Activated naive CD4-positive, alpha-beta T cell treated with Interleukin-2 at 50 U/mL for 16 hours (primary cell): ENCODE data around the gene EOGT.

Experiments used
- DNase-seq: peaks from one replicate; pipeline ENCODE4 v3.0.0-alpha.2; 2020

Gene EOGT

DNA sequence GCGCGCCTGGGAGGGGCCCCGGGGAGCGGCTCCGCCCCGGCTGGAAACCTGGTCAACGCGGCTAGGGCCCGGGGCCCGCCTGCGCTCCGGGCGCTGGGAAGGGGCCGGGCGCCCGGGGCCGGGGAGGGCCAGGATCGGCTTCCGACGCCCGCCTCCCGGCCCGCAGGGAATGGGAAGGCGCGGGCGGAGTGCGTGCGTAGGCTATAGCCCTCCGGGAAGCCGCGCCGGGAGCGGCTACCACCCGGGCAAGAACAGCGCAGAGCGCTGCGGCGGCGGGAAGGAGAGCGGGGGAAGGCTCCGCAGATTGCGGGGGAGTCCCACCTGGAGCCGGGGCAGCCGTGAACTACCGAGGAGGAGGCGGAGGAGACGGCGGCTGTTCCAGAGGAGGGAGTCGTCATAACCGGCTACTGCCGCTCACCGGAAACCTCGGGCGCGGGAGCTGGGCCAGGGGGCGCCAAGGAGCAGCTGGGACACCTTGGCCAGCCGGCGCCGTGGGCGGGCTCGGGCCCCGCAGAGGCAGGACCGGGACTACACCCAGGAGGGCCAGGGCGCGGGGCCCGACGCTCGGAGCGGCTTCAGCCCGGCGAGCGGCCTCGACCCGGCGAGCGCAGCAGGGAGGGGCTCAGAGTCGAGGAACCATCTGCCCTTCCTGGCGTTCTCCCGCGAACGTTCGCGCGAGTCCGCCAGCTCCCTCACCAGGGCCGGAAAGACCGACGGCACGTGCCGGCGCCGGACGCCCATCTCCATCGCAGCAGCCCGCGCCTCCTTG lies at the start of gene EOGT:
Gene EOGT, minus strand, starts transcription at position 432 of the 769 bp plus-strand sequence. CDS start 3,838 bp downstream, outside the sequence.
- peak; percentile 83 for DNase-seq

DNA sequence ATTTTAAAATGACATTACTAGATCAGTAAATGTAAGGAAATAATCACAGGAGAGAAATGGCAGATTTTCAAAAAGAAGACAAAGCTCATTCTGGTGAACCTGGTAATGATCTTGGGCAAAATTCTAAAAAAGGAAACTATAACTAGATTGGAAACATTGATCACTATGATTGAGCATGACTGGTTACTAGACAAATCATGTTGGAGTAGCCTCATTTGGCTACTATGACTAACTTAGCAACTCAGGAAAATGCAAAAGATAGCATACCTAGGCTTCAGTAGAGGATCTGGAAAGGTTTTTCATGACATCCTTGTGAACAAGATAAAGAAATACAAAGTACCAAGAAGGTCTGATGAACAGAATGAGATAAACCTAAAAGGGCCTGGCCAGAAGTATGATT lies 46.2 kb upstream of the EOGT start:
- DNase-seq = no peak

DNA sequence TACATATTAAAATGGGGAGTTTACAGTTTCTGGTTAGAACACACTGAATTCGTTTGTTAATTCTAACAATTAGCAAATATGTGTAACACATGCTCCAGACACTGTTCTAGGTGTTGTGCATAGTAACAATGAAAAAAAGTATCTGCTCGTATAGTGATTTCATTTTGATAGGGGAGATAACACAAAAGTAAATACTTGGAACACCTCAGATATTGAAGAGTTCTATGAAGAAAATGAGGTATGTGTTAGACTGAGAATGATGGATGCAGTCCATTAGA lies 45.4 kb upstream of the EOGT start:
- no peak for DNase-seq

DNA sequence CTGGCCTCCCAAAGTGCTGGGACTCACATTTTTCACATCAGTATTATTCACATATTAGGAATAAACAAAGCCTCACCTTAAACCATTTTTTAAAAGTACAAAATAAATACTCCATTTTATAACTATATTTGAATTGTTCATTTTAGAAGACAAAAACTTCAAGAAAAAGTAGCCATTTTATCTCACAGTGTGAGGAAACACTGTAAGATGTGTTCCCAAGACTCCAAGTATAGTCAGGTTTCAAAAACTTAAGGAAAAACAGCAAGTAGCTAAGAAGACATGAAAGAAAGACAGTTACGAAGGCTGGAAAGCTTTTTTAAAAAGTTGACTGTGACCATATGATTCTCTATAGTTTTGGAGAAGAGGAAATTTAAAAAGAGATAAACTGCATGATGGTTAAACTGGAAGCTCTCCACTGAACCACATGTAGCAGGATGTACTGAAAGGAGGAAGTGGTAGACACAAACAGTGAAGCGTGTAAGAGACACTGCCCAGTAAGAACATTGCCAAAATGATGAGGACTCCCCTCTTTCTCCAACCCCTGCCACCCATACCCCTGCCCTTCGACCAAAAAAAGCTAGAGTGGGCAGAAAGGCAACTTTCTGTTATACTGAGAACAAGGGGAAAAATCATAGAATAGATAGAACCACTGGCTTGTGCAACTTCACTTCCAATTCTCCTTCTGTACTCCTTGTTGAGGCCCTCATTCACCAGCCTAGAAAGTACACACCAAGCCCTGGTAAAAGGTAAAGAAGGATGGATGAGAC lies 44.9 kb upstream of the EOGT start:
- no peak for DNase-seq

DNA sequence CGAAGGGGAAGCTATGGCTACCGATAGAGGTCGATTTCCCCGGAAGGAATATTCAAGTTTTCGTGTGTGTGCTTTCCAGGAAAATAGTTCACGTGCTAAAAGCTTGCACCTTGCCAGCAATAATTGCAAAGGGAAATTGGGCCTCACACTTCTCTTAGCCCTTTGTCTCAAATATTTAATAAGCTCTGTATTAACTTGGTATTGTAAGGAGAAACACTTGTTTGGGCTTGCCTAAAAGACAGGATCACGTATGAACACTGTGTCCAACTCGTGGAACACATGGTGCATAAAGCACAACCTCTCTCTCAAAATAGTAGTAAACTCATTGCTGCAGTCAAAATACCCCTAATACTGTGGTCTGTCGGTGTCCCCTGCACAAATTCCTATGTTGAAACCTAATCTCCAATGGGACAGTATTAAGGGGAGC lies 39.0 kb upstream of the EOGT start:
- no peak for DNase-seq

DNA sequence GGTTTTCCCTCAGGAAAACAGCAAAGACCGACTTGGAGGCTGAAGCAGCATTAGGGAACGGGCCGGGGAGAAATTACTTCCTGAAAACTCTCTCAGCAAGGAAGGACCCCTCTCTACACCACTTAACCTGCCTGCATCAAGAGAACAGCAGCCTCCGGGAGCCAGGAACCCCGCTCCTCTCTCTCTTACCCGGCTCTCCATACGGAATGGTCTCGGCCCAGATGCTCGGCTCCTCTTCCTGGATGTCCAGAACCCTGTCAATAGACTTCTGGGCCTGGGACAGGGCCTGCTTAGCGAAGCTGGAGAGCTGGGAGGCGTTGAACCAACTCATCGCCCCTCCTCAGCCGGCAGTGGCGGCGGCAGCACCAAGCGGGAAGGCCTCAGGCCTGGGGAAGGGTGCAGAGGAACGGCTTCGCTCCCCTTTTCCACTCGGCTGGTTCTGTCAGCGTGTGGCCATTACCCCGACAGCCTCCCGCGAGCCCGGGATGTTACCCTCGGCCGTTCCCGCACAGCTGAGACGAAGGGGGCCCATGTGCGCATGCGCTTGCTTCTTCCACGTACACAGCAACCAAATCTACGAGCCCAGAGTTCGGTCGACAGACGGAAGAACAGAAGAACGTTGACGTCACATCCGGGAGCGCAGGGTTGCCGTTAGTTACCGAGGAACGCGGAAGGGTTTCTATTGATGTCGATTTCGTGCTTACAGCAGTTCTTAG lies 38.4 kb upstream of the EOGT start, which contains the start of gene TMF1:
Gene TMF1, minus strand, starts transcription at position 578 of the 716 bp plus-strand sequence. Its CDS starts 247 bp downstream, at position 331.
- DNase-seq = peak; percentile 96

DNA sequence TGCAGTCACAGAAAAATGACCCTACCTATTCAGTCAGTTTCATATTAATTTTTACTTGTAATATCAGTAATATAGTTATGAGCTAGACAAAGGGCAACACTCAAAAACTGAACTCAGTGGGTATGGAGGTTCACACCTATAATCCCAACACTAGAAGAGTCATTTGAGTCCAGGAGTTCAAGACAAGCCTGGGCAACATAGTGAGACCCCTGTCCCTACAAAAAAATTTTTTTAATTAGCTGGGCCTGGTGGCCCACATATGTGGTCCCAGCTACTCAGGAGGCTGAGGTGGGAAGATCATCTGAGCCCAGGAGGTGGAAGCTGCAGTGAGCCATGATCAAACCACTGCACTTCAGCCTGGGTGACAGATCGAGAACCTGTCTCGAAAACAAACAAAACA lies 35.5 kb upstream of the EOGT start:
- DNase-seq = no peak

DNA sequence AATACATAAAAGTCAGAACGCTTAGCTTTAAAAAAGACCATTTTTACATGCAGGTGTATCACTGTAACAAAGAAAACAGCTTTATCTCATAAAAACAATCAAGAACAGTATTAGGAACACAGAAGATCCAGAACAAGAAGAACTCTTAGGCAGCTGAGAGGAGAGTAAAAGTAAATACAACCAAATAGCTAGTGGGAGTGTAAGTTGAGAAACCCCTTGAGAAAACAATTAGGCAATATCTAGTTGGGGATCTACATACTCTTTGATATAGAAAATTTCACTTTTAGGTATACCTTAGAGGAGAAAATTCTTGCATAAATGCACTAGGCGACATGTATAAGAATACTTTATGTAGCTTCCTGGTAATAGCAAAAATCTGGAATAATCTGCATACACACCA lies 31.1 kb upstream of the EOGT start:
- DNase-seq = no peak

DNA sequence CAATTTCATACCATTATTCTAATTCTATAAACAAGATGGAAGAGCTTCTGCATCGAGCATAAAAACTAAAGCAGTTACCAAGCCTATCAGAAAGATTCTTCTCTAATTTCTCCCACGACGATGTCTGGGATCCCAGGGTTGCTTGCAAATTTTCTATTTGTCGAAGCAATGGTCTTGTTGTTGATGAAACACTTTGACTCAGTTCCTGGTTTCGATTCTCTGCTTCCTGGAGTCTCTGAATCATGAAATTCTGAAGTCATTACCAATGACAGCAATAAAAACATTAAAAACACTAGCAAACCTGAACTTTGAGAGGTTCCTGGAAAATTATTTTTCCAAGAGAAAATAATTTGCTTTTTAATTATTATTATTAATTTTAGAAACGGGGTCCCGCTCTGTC lies 20.0 kb upstream of the EOGT start:
- peak; percentile 17 for DNase-seq

DNA sequence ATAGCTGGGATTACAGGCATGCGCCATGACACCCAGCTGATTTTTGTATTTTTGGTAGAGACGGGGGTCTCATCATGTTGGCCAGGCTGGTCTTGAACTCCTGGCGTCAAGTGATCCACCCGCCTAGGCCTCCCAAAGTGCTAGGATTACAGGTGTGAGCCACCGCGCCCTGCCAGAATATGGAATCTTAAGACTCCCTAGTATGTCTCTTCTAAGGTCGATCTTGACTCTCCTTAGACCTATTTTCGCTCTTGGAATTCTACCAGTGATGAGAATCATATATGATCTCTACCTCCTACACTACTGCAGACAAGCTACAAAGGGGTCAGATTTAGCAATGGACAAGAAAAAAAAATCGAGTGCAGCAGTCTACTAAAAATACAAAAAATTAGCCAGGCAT lies 19.3 kb upstream of the EOGT start:
- no peak for DNase-seq

DNA sequence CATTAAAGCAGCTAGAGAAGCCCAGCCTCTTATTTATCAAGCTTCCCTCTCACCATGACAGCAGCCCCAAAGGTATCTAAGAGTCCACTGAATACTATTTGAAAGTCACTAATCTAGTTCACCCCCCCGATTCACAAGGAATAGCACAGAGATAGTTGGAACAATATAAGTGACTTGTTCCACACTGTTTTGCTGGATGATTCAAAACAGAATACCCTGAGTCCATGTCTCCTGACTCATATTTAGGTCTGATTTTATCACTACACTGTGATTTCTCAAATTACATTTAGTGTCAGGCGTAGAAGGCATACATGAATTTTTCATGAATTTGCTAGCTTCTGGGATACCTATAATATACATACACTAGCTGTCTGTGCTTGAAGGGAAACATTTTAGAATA lies 18.7 kb upstream of the EOGT start:
- no peak for DNase-seq

DNA sequence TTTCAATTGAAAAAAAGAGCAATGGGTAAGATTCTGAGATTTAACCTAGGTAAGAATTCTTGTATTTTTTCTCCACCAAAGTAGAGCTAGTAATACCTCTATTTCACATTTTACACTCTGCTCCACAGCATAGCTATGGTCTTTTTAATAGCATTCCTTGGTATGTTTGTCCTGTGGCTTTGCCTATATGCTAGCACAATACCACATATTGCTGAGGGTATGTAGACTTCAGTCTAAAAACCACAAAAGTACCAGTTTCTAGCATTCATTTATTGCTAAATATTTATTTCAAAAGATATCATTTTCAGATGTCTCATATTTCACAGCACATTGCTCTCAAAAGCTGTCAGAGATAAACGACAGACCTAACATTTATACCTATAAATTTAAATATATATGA lies 18.2 kb upstream of the EOGT start:
- no peak for DNase-seq

DNA sequence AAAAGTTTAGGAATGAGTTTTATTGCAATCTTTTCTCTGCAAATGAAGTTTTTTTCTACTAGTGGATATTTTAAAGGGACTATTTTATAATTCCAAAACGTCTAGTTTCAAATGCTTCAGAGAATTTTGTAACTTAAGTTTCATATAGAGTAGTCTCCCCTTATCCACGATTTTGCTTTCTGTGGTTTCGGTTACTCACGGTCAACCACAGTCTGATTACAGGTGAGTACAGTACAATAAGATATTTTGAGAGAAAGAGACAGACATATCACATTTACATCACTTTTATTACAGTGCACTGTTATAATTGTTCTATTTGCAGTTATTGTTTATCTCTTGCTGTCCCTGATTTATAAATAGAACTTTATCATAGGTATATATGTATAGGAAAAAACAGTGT lies 7.4 kb upstream of the EOGT start:
- no peak for DNase-seq

DNA sequence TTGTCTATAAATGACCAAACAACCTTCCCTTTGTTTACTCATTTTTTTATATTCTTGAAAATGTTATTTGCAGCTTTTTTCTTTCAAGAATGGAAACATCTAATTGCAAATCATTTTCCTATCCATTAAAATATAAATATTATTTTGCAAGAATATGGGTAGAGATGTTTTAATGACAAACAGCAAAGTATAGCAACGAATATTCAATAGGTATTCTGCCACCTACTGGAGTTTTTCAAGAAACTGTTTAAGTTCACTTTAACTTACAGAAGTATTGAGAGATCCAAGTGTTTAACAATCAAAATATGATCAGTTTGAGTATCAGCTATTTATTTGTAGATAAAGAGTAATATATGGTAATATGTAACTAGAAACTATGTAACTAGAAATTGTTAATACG lies 6.9 kb upstream of the EOGT start:
- no peak for DNase-seq

DNA sequence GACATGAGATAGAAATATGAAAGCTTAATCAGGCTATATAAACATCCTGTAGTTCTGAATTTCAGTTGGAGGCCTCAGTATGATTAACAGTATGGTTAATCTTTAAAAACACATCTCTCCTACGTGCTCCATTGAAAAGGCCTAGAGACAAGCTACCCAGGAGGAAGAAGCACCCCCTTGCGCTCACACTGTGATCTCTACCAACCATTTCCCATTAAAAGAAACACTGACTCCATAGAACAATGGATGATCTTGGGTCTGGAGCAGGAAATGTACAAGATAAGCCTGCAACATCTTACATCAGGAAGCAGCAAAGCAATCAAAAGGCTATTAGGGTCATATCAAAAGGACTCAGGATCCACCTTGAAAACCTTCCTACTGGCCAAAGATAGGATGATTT lies 3.4 kb upstream of the EOGT start:
- DNase-seq = no peak

DNA sequence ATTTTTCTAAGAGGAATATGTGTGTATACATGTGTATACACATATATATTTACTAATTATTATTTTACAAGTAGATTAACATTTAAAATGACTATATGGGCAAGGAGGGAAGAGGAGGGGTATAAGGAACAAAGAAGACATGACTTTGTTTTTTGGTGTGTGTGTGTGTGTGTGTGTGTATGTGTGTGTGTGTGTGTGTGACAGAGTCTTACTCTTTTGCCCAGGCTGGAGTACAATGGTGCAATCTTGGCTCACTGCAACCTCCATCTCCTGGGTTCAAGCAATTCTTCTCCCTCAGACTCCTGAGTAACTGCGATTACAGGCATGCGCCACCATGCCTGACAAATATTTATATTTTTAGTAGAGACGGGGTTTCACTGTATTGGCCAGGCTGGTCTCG lies 2.6 kb upstream of the EOGT start:
- no peak for DNase-seq

DNA sequence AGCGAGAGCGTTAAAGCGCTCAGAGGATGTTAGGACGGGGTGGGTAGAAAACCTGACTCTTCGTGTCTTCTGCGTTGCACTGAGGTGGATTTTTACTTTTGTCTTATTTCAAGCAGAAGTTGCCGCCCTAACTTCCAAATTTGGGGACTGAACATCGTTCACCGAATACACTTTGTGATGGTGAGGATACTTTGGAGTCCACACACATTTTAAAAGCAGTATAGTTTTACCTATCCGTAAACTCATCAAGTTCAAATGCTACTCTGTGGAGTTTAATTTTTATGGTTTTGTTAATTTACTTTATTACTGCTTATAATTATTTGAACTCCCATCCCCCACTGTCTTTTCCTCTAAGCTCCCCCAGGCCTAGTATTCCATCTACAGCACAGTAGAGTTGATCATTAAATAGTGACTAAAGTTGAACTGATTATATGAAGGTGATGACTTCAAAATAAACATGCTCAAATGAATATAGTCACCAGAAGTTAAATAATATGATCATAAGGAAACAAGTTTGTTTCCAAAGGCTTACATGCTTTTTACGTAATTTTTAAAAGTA lies 617 bp upstream of the EOGT start:
- DNase-seq = no peak

DNA sequence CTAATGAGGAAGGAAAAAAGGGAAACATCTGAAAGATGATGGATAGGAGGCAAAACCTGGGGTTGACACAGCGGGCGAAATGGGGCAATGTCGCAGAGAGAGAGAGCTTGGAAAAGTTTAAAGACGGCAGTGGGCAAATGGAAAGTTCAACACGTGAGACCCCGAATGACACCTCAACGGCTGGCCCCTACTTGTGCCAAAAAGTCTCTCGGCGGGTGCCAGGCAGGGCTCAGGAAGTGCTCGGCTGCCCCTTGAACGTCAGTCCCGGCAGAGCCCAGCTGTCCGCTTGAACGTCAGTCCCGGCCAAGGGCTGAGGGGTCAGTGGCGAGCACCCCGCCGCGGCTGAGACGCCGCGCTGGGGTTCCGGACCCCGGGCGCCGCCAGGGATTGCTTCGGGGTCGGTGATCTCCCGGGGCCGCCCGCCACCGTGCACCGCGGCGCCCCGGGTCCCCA lies 658 bp downstream of the EOGT start:
- DNase-seq = no peak

DNA sequence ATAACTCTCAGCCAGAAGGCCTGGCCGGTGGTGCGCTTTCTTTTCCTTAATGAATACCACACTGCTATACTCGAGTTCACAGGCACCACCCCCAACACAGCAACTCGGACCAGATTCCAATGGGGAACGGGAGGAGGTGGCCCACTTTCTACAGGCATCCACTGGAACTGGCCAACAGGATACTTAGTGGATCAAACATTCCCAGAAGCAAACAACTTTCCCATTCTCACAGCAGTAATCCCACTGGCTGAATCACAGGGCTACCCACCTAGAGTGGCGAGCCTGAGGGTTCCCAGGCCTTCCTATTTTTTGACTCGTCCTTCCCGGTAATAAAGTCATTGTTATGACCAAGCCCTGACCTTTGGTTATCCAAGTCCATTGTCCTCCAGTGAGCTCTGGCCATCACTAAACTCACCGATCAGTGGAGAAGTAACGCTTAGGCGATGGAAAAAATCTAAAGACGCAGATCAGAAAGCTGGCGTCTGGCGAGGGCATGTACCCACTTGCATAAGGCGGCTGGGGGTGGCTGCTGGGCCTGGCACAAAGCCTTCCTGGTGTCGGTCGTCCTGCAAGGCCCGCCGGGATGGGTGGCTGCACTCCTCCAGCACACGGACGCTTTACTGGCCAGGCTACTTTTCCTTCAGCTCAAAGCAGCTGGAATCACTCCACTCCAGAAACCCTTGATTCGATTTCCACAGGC lies 1.2 kb downstream of the EOGT start:
- DNase-seq = no peak

DNA sequence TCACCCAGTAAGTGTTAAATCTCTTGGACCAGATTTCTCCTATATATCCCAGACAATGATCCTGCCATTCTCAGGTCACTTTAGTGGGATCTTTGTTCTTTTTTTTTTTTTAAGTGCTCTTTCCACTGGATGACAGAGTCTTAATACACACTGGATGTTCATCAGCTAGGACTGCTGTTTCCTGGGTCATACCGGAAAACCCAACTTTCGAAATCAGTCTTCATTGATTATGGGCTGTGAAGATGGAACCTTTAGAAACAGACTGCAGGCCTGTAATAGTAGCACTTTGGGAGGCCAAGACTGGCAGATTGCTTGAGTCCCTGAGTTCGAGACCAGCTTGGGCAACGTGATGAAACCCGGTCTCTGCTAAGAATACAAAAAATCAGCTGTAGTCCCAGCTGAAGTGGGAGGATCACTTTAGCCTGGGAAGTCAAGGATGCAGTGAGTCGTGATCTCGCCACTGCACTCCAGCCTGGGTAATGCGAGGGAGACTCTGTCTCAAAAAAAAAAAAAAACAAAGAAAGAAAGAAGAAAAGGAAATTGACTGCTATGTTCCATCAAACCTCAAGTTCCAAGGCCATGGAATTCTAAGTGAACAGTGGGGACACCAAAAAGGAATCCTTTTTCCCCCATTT lies 2.3 kb downstream of the EOGT start:
- DNase-seq = no peak

DNA sequence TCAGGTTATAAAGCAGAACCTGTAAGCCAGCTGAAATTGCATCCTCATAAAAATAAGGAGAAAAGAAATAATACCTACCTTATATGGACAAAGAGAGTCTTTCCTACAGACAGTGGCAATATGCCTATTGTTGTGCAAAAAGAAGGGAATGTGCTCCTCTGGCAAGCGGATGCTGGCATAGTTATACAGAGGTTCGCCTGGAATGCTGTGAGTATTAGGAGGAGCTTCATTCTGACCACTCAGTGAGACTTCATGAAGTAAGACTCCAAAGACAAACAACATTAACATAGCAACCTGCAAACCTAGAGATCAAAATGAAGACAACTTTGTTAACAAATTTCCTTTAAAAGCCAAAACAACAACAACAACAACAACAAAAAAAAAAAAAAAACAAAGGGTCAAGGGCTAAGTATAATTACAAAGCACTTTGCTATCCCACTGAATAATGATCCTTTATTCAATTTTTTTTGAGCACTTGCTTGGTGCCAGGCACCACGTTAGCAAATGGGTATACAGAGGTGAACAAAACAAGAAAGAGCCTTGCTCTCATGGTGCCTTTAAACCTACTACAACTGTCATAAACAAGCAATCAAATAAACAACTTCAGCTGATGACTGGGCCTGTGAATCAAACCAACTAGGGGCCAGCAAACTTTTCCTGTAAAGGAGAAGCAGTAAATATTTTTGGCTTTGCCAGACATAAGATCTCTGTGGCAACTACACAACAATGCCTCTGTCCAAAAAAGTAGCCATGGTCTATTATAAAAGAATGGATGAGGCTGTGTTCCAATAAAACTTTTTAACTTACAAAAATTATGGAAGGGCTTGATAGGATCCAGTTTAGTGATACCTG lies 3.7 kb downstream of the EOGT start:
- no peak for DNase-seq
